Testis (tissue), 3 donors: ENCODE measurements around the gene GJB2. TPM values are rescaled to one million over a fixed set of nuclear protein-coding genes. Genes with fewer than 3 reads are reported as not detected.

ENCODE experiments used
- DNase-seq: peaks from one replicate; pipeline ENCODE4 v3.0.0-alpha.2; 2019
- H3K27ac ChIP-seq, 2 donors: fragments of 200-600 bp; sonication (generic); one replicate each; pipeline ENCODE4 v1.5.1; 2019
- H3K27me3 ChIP-seq: fragments of 200-600 bp; sonication (generic); one replicate; pipeline ENCODE4 v1.5.1; 2019
- H3K36me3 ChIP-seq: fragments of 200-600 bp; sonication (generic); one replicate; pipeline ENCODE4 v1.5.1; 2017; ENCODE audit warnings: low read depth; ENCODE audit errors: missing control alignments
- H3K4me1 ChIP-seq: fragments of 200-600 bp; sonication (generic); one replicate; pipeline ENCODE4 v1.5.1; 2019
- H3K4me3 ChIP-seq, 2 donors: fragments of 200-600 bp; sonication (generic); one replicate each; pipeline ENCODE4 v1.5.1; 2017 to 2019
- H3K9me3 ChIP-seq: fragments of 200-600 bp; sonication (generic); one replicate; pipeline ENCODE4 v1.5.1; 2017
- CTCF ChIP-seq, 3 experiments: fragments of 450-650 bp in 2 of 3; fragments of 200-600 bp in 1 of 3; sonication (generic) in 1 of 3; IDR thresholded peaks; one replicate each; pipeline ENCODE4 v1.5.1; 2016 to 2019; ENCODE audit warnings: antibody characterized with exemption in 3 of 3, mild to moderate bottlenecking in 2 of 3, moderate library complexity in 1 of 3
- POLR2A ChIP-seq: fragments of 450-650 bp; IDR thresholded peaks from one replicate; pipeline ENCODE4 v1.6.1; 2017; ENCODE audit warnings: antibody characterized with exemption, mild to moderate bottlenecking, moderate library complexity
- WGBS, 2 donors: methylation state at CpG; one replicate each; pipeline ENCODE4 v1.1.5; 2018; 5-methylcytosine and 5-hydroxymethylcytosine counted together
- intact Hi-C: fragments of 100-400 bp; cut with DNase I; formaldehyde crosslinking; loops from one replicate; pipeline ENCODE4 v1.15.1; 2023; ENCODE audit warnings: low total_unique reads
- polyA plus RNA-seq: library from polyadenylated mRNA; stranded (reverse); fragments of 350-450 nt; fragmentation: Illumina TruSeq; extraction: RNeasy Lipid Tissue Mini Kit (QIAGEN cat#74804); gene quantifications from one replicate; pipeline ENCODE4 v1.2.3, GENCODE V29; 2014; ENCODE audit warnings: low read depth, low replicate concordance; ENCODE audit not compliant: insufficient read depth
- total RNA-seq, 2 donors: library from RNA; depleted of rRNA; stranded (reverse); fragments of >200 nt; gene quantifications; one replicate each; pipeline ENCODE4 v1.2.3, GENCODE V29; 2016

The GJB2 gene
- total and polyA plus RNA-seq, 3 donors from 2014 or later: 2.5 to 3.1 (median 2.9) TPM

GRCh38 chr13:20141238-20142022 lies 51.3 kb downstream of the GJB2 start:
- no peaks in the 10 kb centered on the region for H3K9me3 ChIP-seq
- no peak for TF ChIP-seq CTCF (IDR thresholded peaks at IDR 0.05)
- no peak for TF ChIP-seq POLR2A
- H3K4me3 ChIP-seq: peak overlapping the region; percentile 15 to 50
- intact Hi-C loops: no loop called here
- H3K27me3 ChIP-seq: no peaks in the 10 kb centered on the region
- H3K4me1 ChIP-seq: no peaks in the 10 kb centered on the region
- 43 to 58% methylated on average over 12 to 14 of the region's 14 CpGs for WGBS, 2 donors
- DNase-seq: no peak
- no peak overlapping the region for H3K27ac ChIP-seq
- no peaks in the 10 kb centered on the region for H3K36me3 ChIP-seq

DNA sequence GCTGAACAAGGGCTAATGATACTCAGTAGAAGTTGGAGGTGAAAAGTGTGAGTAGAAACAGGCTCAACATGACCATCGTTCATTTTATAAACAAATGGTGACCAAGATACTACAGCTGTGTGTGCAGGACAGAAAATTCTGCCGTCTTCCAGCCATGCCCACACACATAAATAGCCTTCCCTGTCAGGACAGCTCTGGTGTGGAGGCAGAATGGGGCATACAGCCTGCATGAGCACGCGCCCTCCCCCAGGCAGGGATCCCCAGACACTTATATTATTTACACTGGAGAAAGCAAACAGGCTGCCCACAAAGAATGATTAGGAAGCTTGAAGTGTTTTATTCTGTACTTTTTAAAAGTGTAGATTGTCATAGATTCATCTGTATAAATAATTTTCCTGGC lies 52.3 kb downstream of the GJB2 start:
- DNase-seq: no peak
- H3K4me1 ChIP-seq: no peaks in the 10 kb centered on the region
- no peaks in the 10 kb centered on the region for H3K27me3 ChIP-seq
- no peak overlapping the region for H3K4me3 ChIP-seq
- no peaks in the 10 kb centered on the region for H3K36me3 ChIP-seq
- H3K9me3 ChIP-seq: no peaks in the 10 kb centered on the region
- H3K27ac ChIP-seq: no peak overlapping the region
- TF ChIP-seq CTCF (IDR thresholded peaks at IDR 0.05) (no peak), POLR2A (no peak)
- 66 to 67% methylated on average over 4 of the region's 4 CpGs for WGBS, 2 donors
- intact Hi-C loops: no loop called here

DNA sequence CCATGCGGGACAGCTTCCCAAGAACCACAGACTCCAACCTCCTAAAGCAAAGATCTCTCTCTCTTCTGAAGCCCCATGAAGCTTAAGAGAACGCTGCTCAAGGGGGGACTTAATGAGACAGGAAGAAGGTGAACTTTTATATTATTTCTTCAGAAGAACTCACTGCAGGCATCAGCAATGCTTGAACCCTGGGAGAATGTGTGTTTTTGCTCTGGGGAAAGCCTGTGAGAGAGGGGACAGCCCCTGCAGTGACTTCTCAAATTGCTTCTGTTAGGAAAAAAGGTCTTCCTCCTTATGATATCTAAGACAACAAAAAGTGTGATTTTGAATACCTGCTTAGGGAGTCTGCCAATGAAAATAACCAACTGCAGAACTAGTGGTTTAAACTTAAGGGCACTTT lies 54.9 kb downstream of the GJB2 start:
- no peak overlapping the region for H3K27ac ChIP-seq
- H3K36me3 ChIP-seq: no peaks in the 10 kb centered on the region
- no peak overlapping the region for H3K4me3 ChIP-seq
- no peaks in the 10 kb centered on the region for H3K9me3 ChIP-seq
- TF ChIP-seq CTCF (IDR thresholded peaks at IDR 0.05) (no peak), POLR2A (no peak)
- intact Hi-C loops: no loop called here
- DNase-seq: no peak
- no peaks in the 10 kb centered on the region for H3K4me1 ChIP-seq
- 47 to 65% methylated on average over 2 of the region's 2 CpGs for WGBS, 2 donors
- H3K27me3 ChIP-seq: no peaks in the 10 kb centered on the region

Other genes starting within 250 kb of the GJB2 start
- gene ZMYM2, start 234.2 kb downstream of the GJB2 start, total RNA-seq: 100 to 1,000 TPM; 162 to 177 TPM
- gene ZMYM2, start 234.2 kb downstream of the GJB2 start, polyA plus RNA-seq: 110 TPM
- gene GJA3, start 31.9 kb downstream of the GJB2 start, total RNA-seq: 10 to 100 TPM in 1 of 2 donors, 1 to 10 TPM in 1; 5.0 to 10.2 TPM
- 1.7 TPM for gene GJA3, start 31.9 kb downstream of the GJB2 start, polyA plus RNA-seq
- 1 to 10 TPM; 1.4 to 1.7 TPM for gene GJB6, start 39.4 kb upstream of the GJB2 start, total RNA-seq
- 1.8 TPM for gene GJB6, start 39.4 kb upstream of the GJB2 start, polyA plus RNA-seq